HCT116 (cell line): ENCODE results near the gene FAM227A. TPM values are rescaled to one million over a fixed set of nuclear protein-coding genes. Genes with fewer than 3 reads are reported as not detected.

Experiments
- ATAC-seq: fragments of 200-7000 bp; cut with Tn5 transposase; 2 replicates; pipeline ENCODE4 v1.9.1; 2020; ENCODE audit warnings: mild to moderate bottlenecking, moderate library complexity
- BruUV-seq: library from RNA; stranded (reverse); fragments of 400-500 nt; replicated peaks from 2 replicates; lab custom pipeline; 2021; lab: Mats Ljungman, UMichigan
- CTCF ChIA-PET: fragments of 300-600 bp; sonication (Branson Sonifier 250); formaldehyde crosslinking; loops from one replicate; lab custom pipeline; 2021; ENCODE audit warnings: antibody characterized with exemption; lab: Charles Lee
- POLR2A ChIA-PET: fragments of 300-600, 350-600 bp; sonication (Branson Sonifier 250); formaldehyde crosslinking; loops from one replicate; lab custom pipeline; 2021; ENCODE audit warnings: antibody characterized with exemption; lab: Charles Lee
- RAD21 ChIA-PET, 2 experiments: fragments of 300-600 bp; sonication (Branson Sonifier 250); formaldehyde crosslinking; loops; one replicate each; lab custom pipeline; 2023; ENCODE audit warnings: low total read pairs in 2 of 2; ENCODE audit not compliant: uncharacterized antibody in 2 of 2, unreplicated experiment in 2 of 2, low non-redundant PET in 1 of 2; lab: Charles Lee
- DNase-seq: peaks from one replicate; pipeline ENCODE4 v3.0.0-alpha.2; 2010; ENCODE audit warnings: low read depth, low spot score
- H2AFZ ChIP-seq: fragments of 200-600 bp; shearing (Covaris generic), sonication (generic); 2 replicates; pipeline ENCODE4 v1.6.1; 2017; ENCODE audit warnings: low read depth, mixed run types, mixed read lengths, antibody characterized with exemption, low read length; ENCODE audit not compliant: poor library complexity, severe bottlenecking
- H3K27ac ChIP-seq: 2 replicates; pipeline ENCODE4 v1.5.1; 2012; ENCODE audit warnings: low read depth, low read length
- H3K27me3 ChIP-seq: fragments of 200-600 bp; sonication (generic); 2 replicates; pipeline ENCODE4 v1.6.1; 2016; ENCODE audit warnings: mixed run types, low read length, mixed read lengths; ENCODE audit not compliant: insufficient read depth
- H3K36me3 ChIP-seq, 2 experiments: fragments of 200-500 bp in 1 of 2; fragments of 200-600 bp in 1 of 2; sonication (Bioruptor generic) in 1 of 2; sonication (generic) in 1 of 2; 2 replicates each; pipeline versions ENCODE4 v1.5.1 to v1.6.1; 2014 to 2016; ENCODE audit warnings: low read length in 2 of 2, inconsistent platforms in 1 of 2, mixed read lengths in 1 of 2, mixed run types in 1 of 2; ENCODE audit not compliant: insufficient read depth in 2 of 2, control insufficient read depth in 1 of 2
- H3K4me1 ChIP-seq, 2 experiments: fragments of 200-600 bp in 1 of 2; sonication (generic) in 1 of 2; 2 replicates each; pipeline versions ENCODE4 v1.5.1 to v1.6.1; 2012 to 2017; ENCODE audit warnings: low read length in 2 of 2, inconsistent platforms in 1 of 2, mild to moderate bottlenecking in 1 of 2, mixed read lengths in 1 of 2, mixed run types in 1 of 2, moderate library complexity in 1 of 2; ENCODE audit not compliant: insufficient read depth in 2 of 2, control insufficient read depth in 1 of 2
- H3K4me2 ChIP-seq: fragments of 200-600 bp; sonication (generic); 2 replicates; pipeline ENCODE4 v1.6.1; 2017; ENCODE audit warnings: mixed run types, low read length, mixed read lengths
- H3K4me3 ChIP-seq, 2 experiments: fragments of 200-600 bp in 1 of 2; sonication (generic) in 1 of 2; replicated peaks in 1 of 2; 2 replicates each; pipeline ENCODE4 v1.5.1; 2011 to 2016; ENCODE audit warnings: low read length in 2 of 2, control low read depth in 1 of 2, low read depth in 1 of 2, mild to moderate bottlenecking in 1 of 2, mixed read lengths in 1 of 2, mixed run types in 1 of 2
- H3K79me2 ChIP-seq: fragments of 200-600 bp; sonication (generic); 2 replicates; pipeline ENCODE4 v1.6.1; 2017; ENCODE audit warnings: mild to moderate bottlenecking, mixed run types, low read length, moderate library complexity, mixed read lengths; ENCODE audit not compliant: insufficient read depth
- H3K9ac ChIP-seq: fragments of 200-600 bp; sonication (generic); 2 replicates; pipeline ENCODE4 v1.6.1; 2016; ENCODE audit warnings: low read length, mixed read lengths
- H3K9me2 ChIP-seq: fragments of 200-600 bp; sonication (generic), shearing (Covaris generic); 2 replicates; pipeline ENCODE4 v1.6.1; 2017; ENCODE audit warnings: mixed run types, mild to moderate bottlenecking, moderate library complexity; ENCODE audit not compliant: insufficient read depth
- H3K9me3 ChIP-seq, 2 experiments: fragments of 200-500 bp in 1 of 2; fragments of 200-600 bp in 1 of 2; sonication (Bioruptor generic) in 1 of 2; sonication (generic) in 1 of 2; 2 replicates each; pipeline ENCODE4 v1.6.1; 2014 to 2017; ENCODE audit warnings: low read length in 2 of 2, mixed read lengths in 2 of 2, inconsistent platforms in 1 of 2, low read depth in 1 of 2, mild to moderate bottlenecking in 1 of 2, mixed run types in 1 of 2, moderate library complexity in 1 of 2; ENCODE audit not compliant: control insufficient read depth in 1 of 2, insufficient read depth in 1 of 2
- H4K20me1 ChIP-seq: fragments of 200-600 bp; sonication (generic), shearing (Covaris generic); 2 replicates; pipeline ENCODE4 v1.6.1; 2017; ENCODE audit warnings: mixed run types, mild to moderate bottlenecking, moderate library complexity; ENCODE audit not compliant: insufficient read depth
- ATF3 ChIP-seq: IDR thresholded peaks from 2 replicates; pipeline ENCODE4 v1.6.1; 2012
- CBX3 ChIP-seq: IDR thresholded peaks from 2 replicates; pipeline ENCODE4 v1.6.1; 2012; ENCODE audit warnings: low read depth
- CEBPB ChIP-seq: IDR thresholded peaks from 2 replicates; pipeline ENCODE4 v1.6.1; 2012; ENCODE audit warnings: low read depth
- CTCF ChIP-seq, 3 experiments: fragments of 200-600 bp in 1 of 3; sonication (generic) in 1 of 3; IDR thresholded peaks in 2 of 3; conservative IDR thresholded peaks in 1 of 3; 2 replicates each; pipeline ENCODE4 v1.5.1; 2012 to 2017; ENCODE audit warnings: low read depth in 2 of 3, low read length in 2 of 3, antibody characterized with exemption in 1 of 3, borderline replicate concordance in 1 of 3, control low read depth in 1 of 3, mild to moderate bottlenecking in 1 of 3, mixed read lengths in 1 of 3, mixed run types in 1 of 3, moderate library complexity in 1 of 3; ENCODE audit not compliant: insufficient read depth in 1 of 3
- ELF1 ChIP-seq: IDR thresholded peaks from 2 replicates; pipeline ENCODE4 v1.6.1; 2012; ENCODE audit warnings: low read depth, borderline replicate concordance
- EZH2 ChIP-seq: fragments of 200-600 bp; sonication (generic); IDR thresholded peaks from 2 replicates; pipeline ENCODE4 v1.6.1; 2017; ENCODE audit warnings: antibody characterized with exemption, mixed run types
- EZH2phosphoT487 ChIP-seq: fragments of 200-600 bp; IDR thresholded peaks from 2 replicates; pipeline ENCODE4 v1.6.1; 2018; ENCODE audit warnings: antibody characterized with exemption, borderline replicate concordance
- FOSL1 ChIP-seq: IDR thresholded peaks from 2 replicates; pipeline ENCODE4 v1.6.1; 2012; ENCODE audit warnings: low read depth
- MAX ChIP-seq: IDR thresholded peaks from 2 replicates; pipeline ENCODE4 v1.6.1; 2012
- POLR2A ChIP-seq: IDR thresholded peaks from 2 replicates; pipeline ENCODE4 v1.7.0; 2011; ENCODE audit warnings: borderline replicate concordance; ENCODE audit not compliant: insufficient read depth, insufficient read length; ENCODE audit errors: extremely low read depth
- POLR2AphosphoS5 ChIP-seq: IDR thresholded peaks from 2 replicates; pipeline ENCODE4 v1.6.1; 2011; ENCODE audit warnings: mild to moderate bottlenecking, low read depth, low read length, moderate library complexity
- RAD21 ChIP-seq: IDR thresholded peaks from 2 replicates; pipeline ENCODE4 v1.6.1; 2012; ENCODE audit warnings: low read depth, mild to moderate bottlenecking
- REST ChIP-seq: IDR thresholded peaks from 2 replicates; pipeline ENCODE4 v1.6.1; 2012; ENCODE audit warnings: low read depth
- SIN3A ChIP-seq: IDR thresholded peaks from 2 replicates; pipeline ENCODE4 v1.6.1; 2012; ENCODE audit warnings: low read depth
- SP1 ChIP-seq: IDR thresholded peaks from 2 replicates; pipeline ENCODE4 v1.6.1; 2012; ENCODE audit warnings: low read depth
- TCF7L2 ChIP-seq: IDR thresholded peaks from 2 replicates; pipeline ENCODE4 v1.7.0; 2011; ENCODE audit warnings: borderline replicate concordance, inconsistent platforms; ENCODE audit not compliant: insufficient read depth, insufficient read length; ENCODE audit errors: extremely low read depth
- YY1 ChIP-seq: IDR thresholded peaks from 2 replicates; pipeline ENCODE4 v1.6.1; 2011; ENCODE audit warnings: low read length, low read depth, moderate library complexity, mild to moderate bottlenecking; ENCODE audit not compliant: insufficient replicate concordance; ENCODE audit errors: extremely low read depth
- ZBTB33 ChIP-seq: IDR thresholded peaks from 2 replicates; pipeline ENCODE4 v1.6.1; 2011; ENCODE audit warnings: mild to moderate bottlenecking, low read length, moderate library complexity; ENCODE audit not compliant: insufficient replicate concordance; ENCODE audit errors: extremely low read depth
- ZFX ChIP-seq: fragments of 450-650 bp; IDR thresholded peaks from 2 replicates; pipeline ENCODE4 v1.6.1; 2017
- ZNF274 ChIP-seq: fragments of 200-500 bp; sonication (Bioruptor generic); IDR thresholded peaks from 2 replicates; pipeline ENCODE4 v1.6.1; 2014; ENCODE audit warnings: mild to moderate bottlenecking, low read depth, low read length, inconsistent platforms
- intact Hi-C: fragments of 100-400 bp; cut with micrococcal nuclease; formaldehyde crosslinking; loops from 2 replicates; pipeline ENCODE4 v1.10.0; 2022
- total RNA-seq: library from RNA; stranded (reverse); gene quantifications from one replicate; pipeline ENCODE4 v1.2.1, GENCODE V29; 2021; ENCODE audit not compliant: unreplicated experiment

Gene FAM227A
- total RNA-seq, 1 experiment from 2014 or later: 3.9 TPM

GRCh38 chr22:38628444-38628843, 27.7 kb downstream of the FAM227A start:
- Histone ChIP-seq H3K4me1 (peaks cover 0 to 2% of the 10 kb centered on the region in 2 experiments; a peak in 1 of 4 replicates), H2AFZ (no peak overlapping the region), H3K4me2 (no peak overlapping the region), H3K9ac (no peak overlapping the region), H4K20me1 (no peaks in the 10 kb centered on the region), H3K4me3 (no peak overlapping the region), H3K36me3 (peaks cover 0 to 4% of the 10 kb centered on the region in 2 experiments; a peak in 1 of 4 replicates), H3K27me3 (no peaks in the 10 kb centered on the region), H3K9me2 (no peaks in the 10 kb centered on the region), H3K27ac (no peak overlapping the region), H3K79me2 (no peaks in the 10 kb centered on the region), H3K9me3 (no peaks in the 10 kb centered on the region)
- no peak for TF ChIP-seq CBX3
- TF ChIP-seq TCF7L2: no peak
- TF ChIP-seq RAD21: no peak
- no peak for TF ChIP-seq YY1
- no peak for TF ChIP-seq ZBTB33
- TF ChIP-seq CEBPB: no peak
- TF ChIP-seq ATF3: no peak
- TF ChIP-seq POLR2A: no peak
- no peak for TF ChIP-seq SIN3A
- TF ChIP-seq EZH2phosphoT487: no peak
- no peak for TF ChIP-seq POLR2AphosphoS5
- no peak for TF ChIP-seq ZFX
- no peak for TF ChIP-seq SP1
- no peak for TF ChIP-seq CTCF (IDR thresholded peaks at IDR 0.05 in 2 of 3, conservative IDR thresholded peaks at IDR 0.05 in 1 of 3; ENCODE audit: borderline replicate concordance in 1 of 3, insufficient read depth in 1 of 3, low read depth in 2 of 3, low read length in 2 of 3)
- TF ChIP-seq ZNF274: no peak
- TF ChIP-seq MAX: no peak
- no peak for TF ChIP-seq REST
- TF ChIP-seq ELF1: no peak
- no peak for TF ChIP-seq EZH2
- no peak for TF ChIP-seq FOSL1
- ChIA-PET POLR2A (no interaction called here), CTCF (no interaction called here), RAD21 (no interaction called here)
- intact Hi-C loops: no loop called here
- DNase-seq: no peak
- no TSS peak for BruUV-seq
- no peak for ATAC-seq
